HepG2 (cell line): ENCODE measurements around the gene MEX3C. TPM values are rescaled to one million over a fixed set of nuclear protein-coding genes. Genes with fewer than 3 reads are reported as not detected.
A peak's percentile ranks its signal among the peaks of the same experiment; 100 is the strongest.

ENCODE experiments used
- ATAC-seq: fragments of 200-7000 bp; cut with Tn5 transposase; 3 replicates; pipeline ENCODE4 v1.9.1; 2020; ENCODE audit warnings: mild to moderate bottlenecking, moderate library complexity
- BruUV-seq: library from RNA; stranded (reverse); fragments of 400-500 nt; replicated peaks from 2 replicates; lab custom pipeline; 2021; lab: Mats Ljungman, UMichigan
- CTCF ChIA-PET: fragments of 300-600 bp; formaldehyde crosslinking; extraction: SDS; loops from one replicate; lab custom pipeline; 2021; ENCODE audit warnings: low total read pairs, inconsistent platforms, low intra/inter-chr PET ratio; lab: Yijun Ruan, JAX
- POLR2A ChIA-PET: fragments of 350-600 bp; sonication (Branson Sonifier 250); formaldehyde crosslinking; loops from one replicate; lab custom pipeline; 2020; ENCODE audit warnings: antibody characterized with exemption, inconsistent platforms; lab: Yijun Ruan, JAX
- DNase-seq: peaks from one replicate; pipeline ENCODE4 v3.0.0-alpha.2; 2015; ENCODE audit warnings: low spot score
- FAIRE-seq: peaks from 3 replicates; lab custom pipeline; 2011; peaks lifted over from hg19 to GRCh38; lab: Jason Lieb, UNC
- H2AFZ ChIP-seq: one replicate; pipeline ENCODE4 v1.6.1; 2011; ENCODE audit warnings: low read length, inconsistent platforms
- H3K27ac ChIP-seq: fragments of 300-600 bp; 3 replicates; pipeline ENCODE4 v1.8.0; 2011; ENCODE audit warnings: mixed run types, mild to moderate bottlenecking, mixed read lengths, low read length, inconsistent platforms; ENCODE audit not compliant: insufficient read depth; ENCODE audit errors: extremely low read length
- H3K27me3 ChIP-seq, 2 experiments: fragments of 200-600 bp in 1 of 2; 2 replicates in 1 of 2; 3 replicates in 1 of 2; pipeline versions ENCODE4 v1.6.0 to v1.8.0; 2011; ENCODE audit warnings: low read length in 2 of 2, mild to moderate bottlenecking in 2 of 2, moderate library complexity in 2 of 2, inconsistent platforms in 1 of 2; ENCODE audit not compliant: insufficient read depth in 2 of 2, control insufficient read depth in 1 of 2
- H3K36me3 ChIP-seq, 2 experiments: fragments of 200-600 bp in 1 of 2; replicated peaks in 1 of 2; 2 replicates in 1 of 2; 3 replicates in 1 of 2; pipeline versions ENCODE4 v1.5.1 to v1.8.0; 2011; ENCODE audit warnings: low read length in 2 of 2, inconsistent platforms in 1 of 2; ENCODE audit not compliant: insufficient read depth in 2 of 2, control insufficient read depth in 1 of 2
- H3K4me1 ChIP-seq: 2 replicates; pipeline ENCODE4 v1.5.1; 2012; ENCODE audit warnings: low read length, inconsistent platforms; ENCODE audit not compliant: insufficient read depth
- H3K4me2 ChIP-seq: 2 replicates; pipeline ENCODE4 v1.6.0; 2011; ENCODE audit warnings: low read depth, low read length, inconsistent platforms
- H3K4me3 ChIP-seq, 3 experiments: fragments of 200-600 bp in 1 of 3; sonication (generic), shearing (Covaris generic) in 1 of 3; replicated peaks in 1 of 3; 2 replicates each; pipeline ENCODE4 v1.5.1; 2011 to 2016; ENCODE audit warnings: low read length in 3 of 3, inconsistent platforms in 2 of 3, low read depth in 2 of 3, mild to moderate bottlenecking in 2 of 3, control low read depth in 1 of 3, mixed read lengths in 1 of 3; ENCODE audit not compliant: insufficient read depth in 1 of 3
- H3K79me2 ChIP-seq: one replicate; pipeline ENCODE4 v1.6.1; 2011; ENCODE audit warnings: low read length, inconsistent platforms; ENCODE audit not compliant: insufficient read depth
- H3K9ac ChIP-seq: 2 replicates; pipeline ENCODE4 v1.6.0; 2011; ENCODE audit warnings: mild to moderate bottlenecking, low read depth, low read length, inconsistent platforms; ENCODE audit not compliant: insufficient read depth
- H3K9me3 ChIP-seq: 2 replicates; pipeline ENCODE4 v1.5.1; 2012; ENCODE audit warnings: mild to moderate bottlenecking, low read length
- H4K20me1 ChIP-seq: 2 replicates; pipeline ENCODE4 v1.6.0; 2011; ENCODE audit warnings: inconsistent platforms, mild to moderate bottlenecking, low read length, moderate library complexity; ENCODE audit not compliant: insufficient read depth
- ATF4 ChIP-seq, 2 experiments: fragments of 450-650 bp in 1 of 2; sonication (generic) in 1 of 2; formaldehyde crosslinking; IDR thresholded peaks; 2 replicates each; pipeline versions ENCODE4 v1.5.0 to v1.8.0; 2020 to 2022; ENCODE audit warnings: mild to moderate bottlenecking in 1 of 2, missing genetic modification reagents in 1 of 2
- BRCA1 ChIP-seq: sonication (generic); formaldehyde crosslinking; IDR thresholded peaks from 2 replicates; pipeline ENCODE4 v1.4.0; 2020; ENCODE audit warnings: missing genetic modification reagents
- CEBPB ChIP-seq: IDR thresholded peaks from 2 replicates; pipeline ENCODE4 v1.6.1; 2011; ENCODE audit warnings: low read depth, low read length, improper control_type of control experiment, borderline replicate concordance
- HNRNPK ChIP-seq: fragments of 200-400 bp; formaldehyde crosslinking; IDR thresholded peaks from 2 replicates; pipeline ENCODE4 v1.6.1; 2018; ENCODE audit warnings: low read length, low read depth, moderate library complexity, mild to moderate bottlenecking; ENCODE audit not compliant: poor library complexity, severe bottlenecking
- HOMEZ ChIP-seq: IDR thresholded peaks from 2 replicates; pipeline ENCODE4 v1.6.1; 2016; ENCODE audit warnings: low read depth
- KLF15 ChIP-seq: sonication (generic); formaldehyde crosslinking; IDR thresholded peaks from 2 replicates; pipeline ENCODE4 v1.8.1; 2023; ENCODE audit warnings: borderline replicate concordance, mild to moderate bottlenecking, inconsistent platforms, missing genetic modification reagents, mixed read lengths
- RBAK ChIP-seq: sonication (generic); formaldehyde crosslinking; IDR thresholded peaks from 2 replicates; pipeline ENCODE4 v1.5.1; 2020; ENCODE audit warnings: mild to moderate bottlenecking, missing genetic modification reagents
- RBM22 ChIP-seq: fragments of 200-400 bp; formaldehyde crosslinking; optimal IDR thresholded peaks from 2 replicates; pipeline ENCODE3; 2017; ENCODE audit warnings: mild to moderate bottlenecking, low read length, moderate library complexity
- SAP130 ChIP-seq: IDR thresholded peaks from 2 replicates; pipeline ENCODE4 v1.6.1; 2016; ENCODE audit warnings: low read depth
- YY1 ChIP-seq: IDR thresholded peaks from 2 replicates; pipeline ENCODE4 v1.6.1; 2011; ENCODE audit warnings: low read length, low read depth, moderate library complexity, mild to moderate bottlenecking; ENCODE audit not compliant: insufficient read depth, insufficient replicate concordance
- ZNF230 ChIP-seq: sonication (generic); formaldehyde crosslinking; IDR thresholded peaks from 2 replicates; pipeline ENCODE4 v1.4.0; 2020; ENCODE audit warnings: mild to moderate bottlenecking, missing genetic modification reagents
- ZNF329 ChIP-seq: sonication (generic); formaldehyde crosslinking; IDR thresholded peaks from 2 replicates; pipeline ENCODE4 v1.9.0; 2021; ENCODE audit warnings: low read depth, mild to moderate bottlenecking, missing genetic modification reagents
- ZNF619 ChIP-seq: sonication (generic); formaldehyde crosslinking; IDR thresholded peaks from 2 replicates; pipeline ENCODE4 v1.4.0; 2020; ENCODE audit warnings: mild to moderate bottlenecking, missing genetic modification reagents
- ZNF839 ChIP-seq: sonication (generic); formaldehyde crosslinking; IDR thresholded peaks from 2 replicates; pipeline ENCODE4 v1.4.0; 2020; ENCODE audit warnings: missing genetic modification reagents, mild to moderate bottlenecking, borderline replicate concordance
- WGBS: methylation state at CpG from one replicate; pipeline ENCODE4 v1.1.6; 2017; ENCODE audit warnings: low lambda C conversion rate; 5-methylcytosine and 5-hydroxymethylcytosine counted together
- in situ Hi-C: cut with HindIII; loops from 2 replicates; pipeline ENCODE4 v1.10.0; 2017; ENCODE audit warnings: low pct_unique_long_range_greater_than_20kb; ENCODE audit not compliant: extremely low pct_ligation_motif_present
- intact Hi-C: fragments of 100-400 bp; cut with micrococcal nuclease; formaldehyde crosslinking; loops from one replicate; pipeline ENCODE4 v1.10.0; 2022; ENCODE audit not compliant: unreplicated experiment
- polyA plus RNA-seq, 8 experiments: library from polyadenylated mRNA; depleted of rRNA in 3 of 8; stranded (reverse) in 7 of 8; unstranded in 1 of 8; fragments of >200 nt; fragmentation: Illumina TruSeq in 4 of 8; extraction: Trizol in 4 of 8; gene quantifications; 2 replicates each; pipeline versions ENCODE4 v1.2.1 to v1.2.3, GENCODE V29; 2011 to 2016; ENCODE audit warnings: low read depth in 4 of 8, missing spikeins in 1 of 8, mixed read lengths in 1 of 8; ENCODE audit not compliant: insufficient read depth in 1 of 8
- total RNA-seq, 5 experiments: library from RNA; depleted of rRNA; stranded (reverse); fragments of >200 nt; fragmentation: Illumina TruSeq; extraction: Trizol; gene quantifications; 2 replicates each; pipeline ENCODE4 v1.2.3, GENCODE V29; 2016; ENCODE audit warnings: low read depth in 1 of 5

The MEX3C gene
- total and polyA plus RNA-seq, 2 of the 13 experiments (the other 11 are each of a cell fraction or from before 2014, with no cell fraction given): 34.8 to 36.4 TPM

DNA sequence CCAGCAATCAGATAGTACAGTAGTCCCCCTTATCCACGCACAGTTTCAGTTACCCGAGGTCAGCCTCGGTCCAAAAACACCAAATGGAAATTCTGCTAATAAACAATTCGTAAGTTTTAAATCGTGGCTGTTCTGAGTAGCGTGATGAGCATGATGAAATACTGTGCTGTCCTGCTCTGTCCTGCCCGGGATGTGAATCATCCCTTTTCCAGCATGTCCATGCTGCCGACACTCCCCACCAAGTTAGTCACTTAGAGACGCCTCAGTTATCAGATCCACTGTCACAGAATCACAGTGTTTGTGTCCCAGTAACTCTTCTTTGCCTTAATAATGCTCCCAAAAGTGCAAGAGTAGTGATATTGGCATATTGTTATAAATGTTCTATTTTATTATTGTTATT is 62.1 kb downstream of the MEX3C start:
- FAIRE-seq (no peak), ATAC-seq (peak; percentile 11; the same call in 1 of the 3 replicates)
- no peak overlapping the region for H3K27ac ChIP-seq
- H2AFZ ChIP-seq: no peak overlapping the region
- no peak overlapping the region for H3K4me3 ChIP-seq
- H4K20me1 ChIP-seq: no peaks in the 10 kb centered on the region
- H3K27me3 ChIP-seq: peaks cover 1 to 4% of the 10 kb centered on the region in 2 experiments; a peak in 2 of 5 replicates
- peaks cover 34% of the 10 kb centered on the region for H3K4me1 ChIP-seq
- 14% methylated on average over 8 of the region's 9 CpGs for WGBS
- intact Hi-C loops: loop anchor here (5.0 kb wide), 1 partner anchor 57 kb away; no protein-coding TSS in a partner anchor
- H3K36me3 ChIP-seq: no peaks in the 10 kb centered on the region
- TF ChIP-seq BRCA1 (CRISPR knock-in tag) (no peak), SAP130 (CRISPR knock-in tag) (no peak), RBAK (CRISPR knock-in tag) (no peak), ZNF230 (no peak), ZNF619 (CRISPR knock-in tag) (no peak), KLF15 (CRISPR knock-in tag) (no peak), YY1 (no peak), HNRNPK (no peak), RBM22 (no peak), HOMEZ (CRISPR knock-in tag) (no peak), ZNF839 (CRISPR knock-in tag) (no peak), ATF4 (CRISPR knock-in tag; IDR thresholded peaks at IDR 0.05) (0 out of 4 replicates have a peak, but pooled peaks of 1 of the 2 experiments have one; percentile 34), ZNF329 (CRISPR knock-in tag) (no peak), CEBPB (peak; percentile 12; the same call in 1 of the 2 replicates)
- TF ChIP-seq, all 625 proteins: peak for 2
- no peaks in the 10 kb centered on the region for H3K9me3 ChIP-seq
- peak overlapping the region; percentile 24; the same call in 1 of the 2 replicates for H3K4me2 ChIP-seq
- in situ Hi-C loops: no loop called here
- no peaks in the 10 kb centered on the region for H3K79me2 ChIP-seq
- BruUV-seq: no TSS peak
- POLR2A ChIA-PET: no interaction called here
- CTCF ChIA-PET: interaction anchor here (1.4 kb wide), 1 partner anchor 249 kb away, joined by 4 read pairs; no protein-coding TSS in a partner anchor
- H3K9ac ChIP-seq: no peak overlapping the region
- no peak for DNase-seq
